ENCODE measurements around the gene TMEM151B. TPM values are rescaled to one million over a fixed set of nuclear protein-coding genes. Genes with fewer than 3 reads are reported as not detected.

TMEM151B gene
- total and polyA plus RNA-seq, 4 donors = 9.3 to 53.1 (median 34.5) TPM

GRCh38 chr6:44232676-44233566 lies 37.3 kb upstream of the TMEM151B start:
- WGBS (ENCODE audit: insufficient coverage) = 96% methylated on average over 12 of the region's 16 CpGs
- DNase-seq (ENCODE audit: low read depth in 4 of 6, low spot score in 6 of 6) = no peak

GRCh38 chr6:44233567-44234100 lies 36.6 kb upstream of the TMEM151B start:
- H3K9me3 ChIP-seq (ENCODE audit: control insufficient read depth, insufficient read depth, low read length) = no peaks in the 10 kb centered on the region
- no peak for DNase-seq (ENCODE audit: low read depth in 4 of 6, low spot score in 6 of 6)
- WGBS (ENCODE audit: insufficient coverage) = 73% methylated on average over 11 of the region's 14 CpGs
- peak overlapping the region; percentile 86 for H3K27ac ChIP-seq (ENCODE audit: low read depth, low read length)
- H3K4me3 ChIP-seq (ENCODE audit: low read depth, low read length) = no peak overlapping the region
- peaks cover 49% of the 10 kb centered on the region for H3K4me1 ChIP-seq (ENCODE audit: control insufficient read depth, insufficient read depth, low read length)
- peaks cover 40% of the 10 kb centered on the region for H3K36me3 ChIP-seq (ENCODE audit: control insufficient read depth, insufficient read depth, low read length)
- no peaks in the 10 kb centered on the region for H3K27me3 ChIP-seq (ENCODE audit: control insufficient read depth, insufficient read depth, low read length)

More at GRCh38 chr6:44232676-44233566, 37.3 kb upstream of the TMEM151B start:
- Histone ChIP-seq H3K36me3 (ENCODE audit: control insufficient read depth, insufficient read depth, low read length) (peaks cover 45% of the 10 kb centered on the region), H3K4me3 (ENCODE audit: low read depth, low read length) (no peak overlapping the region), H3K27ac (ENCODE audit: low read depth, low read length) (no peak overlapping the region), H3K4me1 (ENCODE audit: control insufficient read depth, insufficient read depth, low read length) (peaks cover 50% of the 10 kb centered on the region), H3K9me3 (ENCODE audit: control insufficient read depth, insufficient read depth, low read length) (no peaks in the 10 kb centered on the region), H3K27me3 (ENCODE audit: control insufficient read depth, insufficient read depth, low read length) (no peaks in the 10 kb centered on the region)

- peaks cover 36% of the 10 kb centered on the region for H3K36me3 ChIP-seq (ENCODE audit: control insufficient read depth, insufficient read depth, low read length)
- no peaks in the 10 kb centered on the region for H3K9me3 ChIP-seq (ENCODE audit: control insufficient read depth, insufficient read depth, low read length)
- H3K27me3 ChIP-seq (ENCODE audit: control insufficient read depth, insufficient read depth, low read length) = no peaks in the 10 kb centered on the region
- peaks cover 44% of the 10 kb centered on the region for H3K4me1 ChIP-seq (ENCODE audit: control insufficient read depth, insufficient read depth, low read length)
- H3K27ac ChIP-seq (ENCODE audit: low read depth, low read length) = peak overlapping the region; percentile 86
- 19% methylated on average over 3 of the region's 5 CpGs for WGBS (ENCODE audit: insufficient coverage)
- H3K4me3 ChIP-seq (ENCODE audit: low read depth, low read length) = no peak overlapping the region
- peak in 3 of 6 donors; percentile 79 to 91 (median 86) for DNase-seq (ENCODE audit: low read depth in 4 of 6, low spot score in 6 of 6)
These were observed 35.9 kb upstream of the TMEM151B start for GRCh38 chr6:44234101-44235025.

- no peaks in the 10 kb centered on the region for H3K27me3 ChIP-seq (ENCODE audit: control insufficient read depth, insufficient read depth, low read length)
- WGBS (ENCODE audit: insufficient coverage) = 60% methylated on average over 5 of the region's 6 CpGs
- peaks cover 26% of the 10 kb centered on the region for H3K36me3 ChIP-seq (ENCODE audit: control insufficient read depth, insufficient read depth, low read length)
- H3K9me3 ChIP-seq (ENCODE audit: control insufficient read depth, insufficient read depth, low read length) = no peaks in the 10 kb centered on the region
- peaks cover 44% of the 10 kb centered on the region for H3K4me1 ChIP-seq (ENCODE audit: control insufficient read depth, insufficient read depth, low read length)
- peak overlapping the region; percentile 86 for H3K27ac ChIP-seq (ENCODE audit: low read depth, low read length)
- no peak for DNase-seq (ENCODE audit: low read depth in 4 of 6, low spot score in 6 of 6)
- no peak overlapping the region for H3K4me3 ChIP-seq (ENCODE audit: low read depth, low read length)
These were observed 35.0 kb upstream of the TMEM151B start for GRCh38 chr6:44235269-44235668.

GRCh38 chr6:44235891-44236516 lies 34.2 kb upstream of the TMEM151B start:
- Histone ChIP-seq H3K27me3 (ENCODE audit: control insufficient read depth, insufficient read depth, low read length) (no peaks in the 10 kb centered on the region), H3K36me3 (ENCODE audit: control insufficient read depth, insufficient read depth, low read length) (peaks cover 22% of the 10 kb centered on the region), H3K4me1 (ENCODE audit: control insufficient read depth, insufficient read depth, low read length) (peaks cover 44% of the 10 kb centered on the region), H3K4me3 (ENCODE audit: low read depth, low read length) (no peak overlapping the region), H3K27ac (ENCODE audit: low read depth, low read length) (no peak overlapping the region), H3K9me3 (ENCODE audit: control insufficient read depth, insufficient read depth, low read length) (no peaks in the 10 kb centered on the region)
- WGBS (ENCODE audit: insufficient coverage) = 87% methylated on average over 3 of the region's 6 CpGs
- no peak for DNase-seq (ENCODE audit: low read depth in 4 of 6, low spot score in 6 of 6)

GRCh38 chr6:44237021-44237812 lies 33.0 kb upstream of the TMEM151B start:
- Histone ChIP-seq H3K27ac (ENCODE audit: low read depth, low read length) (peak overlapping the region; percentile 72), H3K9me3 (ENCODE audit: control insufficient read depth, insufficient read depth, low read length) (no peaks in the 10 kb centered on the region), H3K4me1 (ENCODE audit: control insufficient read depth, insufficient read depth, low read length) (peaks cover 44% of the 10 kb centered on the region), H3K36me3 (ENCODE audit: control insufficient read depth, insufficient read depth, low read length) (peaks cover 16% of the 10 kb centered on the region), H3K4me3 (ENCODE audit: low read depth, low read length) (peak overlapping the region; percentile 67), H3K27me3 (ENCODE audit: control insufficient read depth, insufficient read depth, low read length) (no peaks in the 10 kb centered on the region)
- 39% methylated on average over 10 of the region's 22 CpGs for WGBS (ENCODE audit: insufficient coverage)
- DNase-seq (ENCODE audit: low read depth in 4 of 6, low spot score in 6 of 6) = peak in 2 of 6 donors; percentile 81 to 91

- Histone ChIP-seq H3K4me3 (ENCODE audit: low read depth, low read length) (peak overlapping the region; percentile 67), H3K27me3 (ENCODE audit: control insufficient read depth, insufficient read depth, low read length) (no peaks in the 10 kb centered on the region), H3K36me3 (ENCODE audit: control insufficient read depth, insufficient read depth, low read length) (peaks cover 11% of the 10 kb centered on the region), H3K27ac (ENCODE audit: low read depth, low read length) (peak overlapping the region; percentile 72), H3K9me3 (ENCODE audit: control insufficient read depth, insufficient read depth, low read length) (no peaks in the 10 kb centered on the region), H3K4me1 (ENCODE audit: control insufficient read depth, insufficient read depth, low read length) (peaks cover 40% of the 10 kb centered on the region)
- peak in 3 of 6 donors; percentile 66 to 91 (median 89) for DNase-seq (ENCODE audit: low read depth in 4 of 6, low spot score in 6 of 6)
- under 1% methylated on average over 36 of the region's 42 CpGs for WGBS (ENCODE audit: insufficient coverage)
These were observed 32.3 kb upstream of the TMEM151B start for GRCh38 chr6:44237813-44238433.

GRCh38 chr6:44238687-44239350 lies 31.4 kb upstream of the TMEM151B start:
- Histone ChIP-seq H3K27ac (ENCODE audit: low read depth, low read length) (no peak overlapping the region), H3K4me3 (ENCODE audit: low read depth, low read length) (no peak overlapping the region), H3K9me3 (ENCODE audit: control insufficient read depth, insufficient read depth, low read length) (no peaks in the 10 kb centered on the region), H3K4me1 (ENCODE audit: control insufficient read depth, insufficient read depth, low read length) (peaks cover 31% of the 10 kb centered on the region), H3K36me3 (ENCODE audit: control insufficient read depth, insufficient read depth, low read length) (peaks cover 3% of the 10 kb centered on the region), H3K27me3 (ENCODE audit: control insufficient read depth, insufficient read depth, low read length) (no peaks in the 10 kb centered on the region)
- 83% methylated on average over 7 of the region's 7 CpGs for WGBS (ENCODE audit: insufficient coverage)
- DNase-seq (ENCODE audit: low read depth in 4 of 6, low spot score in 6 of 6) = no peak

All from spinal cord (tissue), 10 donors.